WERI-Rb-1 (cell line): ENCODE results near the gene CPEB3.

Source experiments
- DNase-seq: peaks from one replicate; pipeline ENCODE4 v3.0.0-alpha.2; 2020
- H3K27ac ChIP-seq: fragments of 250-450 bp; sonication (Bioruptor Pico); 2 replicates; pipeline ENCODE4 v1.5.1; 2020; ENCODE audit warnings: mild to moderate bottlenecking, moderate library complexity
- H3K27me3 ChIP-seq: fragments of 250-450 bp; sonication (Bioruptor Pico); 2 replicates; pipeline ENCODE4 v1.5.1; 2021; ENCODE audit warnings: mild to moderate bottlenecking, low read depth, moderate library complexity; ENCODE audit not compliant: insufficient read depth, severe bottlenecking
- H3K36me3 ChIP-seq: fragments of 250-450 bp; sonication (Bioruptor Pico); 2 replicates; pipeline ENCODE4 v1.5.1; 2020; ENCODE audit warnings: mild to moderate bottlenecking, moderate library complexity
- H3K4me3 ChIP-seq: 2 replicates; pipeline ENCODE4 v1.5.1; 2011; ENCODE audit warnings: low read depth, mild to moderate bottlenecking, control low read depth, low read length
- H3K9me3 ChIP-seq: fragments of 250-450 bp; sonication (Bioruptor Pico); 2 replicates; pipeline ENCODE4 v1.5.1; 2021; ENCODE audit warnings: mild to moderate bottlenecking, moderate library complexity; ENCODE audit not compliant: severe bottlenecking
- TF ChIP-seq, protein P1 (sequence below): IDR thresholded peaks from 2 replicates; pipeline ENCODE4 v1.5.1; 2011; ENCODE audit warnings: low read depth, mild to moderate bottlenecking, control low read depth, inconsistent platforms, low read length

CPEB3 gene

DNA sequence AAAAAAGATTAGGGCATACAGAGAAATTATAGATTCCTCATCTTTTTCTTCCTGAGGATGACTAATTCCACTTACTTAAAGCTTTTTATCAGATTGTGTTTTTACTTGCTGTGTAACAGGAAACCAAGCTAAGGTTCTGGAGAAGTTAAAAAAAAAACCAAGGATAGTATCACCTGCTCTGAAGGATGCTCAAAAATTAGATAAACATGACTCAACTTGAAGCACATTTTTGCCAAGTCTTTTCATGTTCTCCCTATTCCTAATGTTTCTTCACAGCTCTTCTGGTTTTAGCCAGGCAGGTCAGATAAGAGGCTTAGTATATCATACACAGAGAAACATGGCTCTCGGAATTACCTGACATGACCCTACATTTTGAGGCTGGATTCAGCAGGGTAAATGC lies 90.3 kb downstream of the CPEB3 start:
- Histone ChIP-seq H3K36me3 (no peaks in the 10 kb centered on the region), H3K27ac (no peak overlapping the region), H3K9me3 (no peaks in the 10 kb centered on the region), H3K27me3 (no peaks in the 10 kb centered on the region), H3K4me3 (no peak overlapping the region)
- TF ChIP-seq, protein P1, sequence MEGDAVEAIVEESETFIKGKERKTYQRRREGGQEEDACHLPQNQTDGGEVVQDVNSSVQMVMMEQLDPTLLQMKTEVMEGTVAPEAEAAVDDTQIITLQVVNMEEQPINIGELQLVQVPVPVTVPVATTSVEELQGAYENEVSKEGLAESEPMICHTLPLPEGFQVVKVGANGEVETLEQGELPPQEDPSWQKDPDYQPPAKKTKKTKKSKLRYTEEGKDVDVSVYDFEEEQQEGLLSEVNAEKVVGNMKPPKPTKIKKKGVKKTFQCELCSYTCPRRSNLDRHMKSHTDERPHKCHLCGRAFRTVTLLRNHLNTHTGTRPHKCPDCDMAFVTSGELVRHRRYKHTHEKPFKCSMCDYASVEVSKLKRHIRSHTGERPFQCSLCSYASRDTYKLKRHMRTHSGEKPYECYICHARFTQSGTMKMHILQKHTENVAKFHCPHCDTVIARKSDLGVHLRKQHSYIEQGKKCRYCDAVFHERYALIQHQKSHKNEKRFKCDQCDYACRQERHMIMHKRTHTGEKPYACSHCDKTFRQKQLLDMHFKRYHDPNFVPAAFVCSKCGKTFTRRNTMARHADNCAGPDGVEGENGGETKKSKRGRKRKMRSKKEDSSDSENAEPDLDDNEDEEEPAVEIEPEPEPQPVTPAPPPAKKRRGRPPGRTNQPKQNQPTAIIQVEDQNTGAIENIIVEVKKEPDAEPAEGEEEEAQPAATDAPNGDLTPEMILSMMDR: no peak
- no peak for DNase-seq

DNA sequence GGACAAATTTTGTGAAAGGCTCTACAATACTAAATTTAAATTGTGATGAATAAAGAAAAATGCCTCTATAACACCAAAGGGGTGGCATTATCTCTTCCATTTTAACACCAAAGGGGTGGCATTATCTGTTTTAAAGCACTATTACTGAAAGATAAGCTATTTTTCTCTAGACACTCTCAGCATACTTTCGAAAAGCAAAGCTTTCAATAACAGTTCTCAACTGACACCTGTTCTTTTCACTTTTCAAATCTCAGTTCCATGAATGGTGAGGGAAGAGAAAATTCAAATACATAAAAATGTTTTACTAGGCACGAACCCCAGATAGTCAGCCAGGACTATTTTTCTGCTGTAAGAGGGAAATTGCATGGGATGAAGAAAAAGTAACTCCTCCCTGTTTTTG lies 103.8 kb downstream of the CPEB3 start:
- H3K27me3 ChIP-seq: no peaks in the 10 kb centered on the region
- no peak overlapping the region for H3K27ac ChIP-seq
- no peak overlapping the region for H3K4me3 ChIP-seq
- no peak for DNase-seq
- no peaks in the 10 kb centered on the region for H3K9me3 ChIP-seq
- H3K36me3 ChIP-seq: no peaks in the 10 kb centered on the region
- TF ChIP-seq, protein P1: no peak

DNA sequence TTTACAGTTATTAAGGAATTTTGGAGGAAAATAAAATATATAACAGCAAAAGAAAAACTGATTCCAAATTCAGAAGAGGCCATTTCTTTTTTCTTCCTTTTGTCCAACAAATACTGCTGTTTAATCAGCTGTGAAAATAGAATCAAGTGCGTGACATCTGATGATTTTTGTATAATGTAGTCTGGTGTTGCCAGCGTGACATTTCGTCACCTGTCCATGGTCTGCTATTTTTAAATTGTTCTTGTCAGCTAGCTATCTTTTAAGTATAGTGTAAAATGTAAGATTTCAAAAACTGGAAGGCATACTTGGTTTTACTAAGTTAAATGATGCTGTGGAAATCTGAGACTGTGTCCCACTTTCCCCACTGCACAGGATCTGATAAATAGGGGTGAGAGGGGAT lies 105.9 kb downstream of the CPEB3 start:
- no peaks in the 10 kb centered on the region for H3K27me3 ChIP-seq
- TF ChIP-seq, protein P1: no peak
- H3K27ac ChIP-seq: no peak overlapping the region
- DNase-seq: no peak
- no peak overlapping the region for H3K4me3 ChIP-seq
- no peaks in the 10 kb centered on the region for H3K9me3 ChIP-seq
- H3K36me3 ChIP-seq: no peaks in the 10 kb centered on the region

- TF ChIP-seq, protein P1: no peak
- Histone ChIP-seq H3K27me3 (no peaks in the 10 kb centered on the region), H3K9me3 (no peaks in the 10 kb centered on the region), H3K27ac (no peak overlapping the region), H3K4me3 (no peak overlapping the region), H3K36me3 (peaks cover 3% of the 10 kb centered on the region; the same call in 1 of the 2 replicates)
- no peak for DNase-seq
These were observed 107.7 kb downstream of the CPEB3 start for GRCh38 chr10:92183199-92183598.

DNA sequence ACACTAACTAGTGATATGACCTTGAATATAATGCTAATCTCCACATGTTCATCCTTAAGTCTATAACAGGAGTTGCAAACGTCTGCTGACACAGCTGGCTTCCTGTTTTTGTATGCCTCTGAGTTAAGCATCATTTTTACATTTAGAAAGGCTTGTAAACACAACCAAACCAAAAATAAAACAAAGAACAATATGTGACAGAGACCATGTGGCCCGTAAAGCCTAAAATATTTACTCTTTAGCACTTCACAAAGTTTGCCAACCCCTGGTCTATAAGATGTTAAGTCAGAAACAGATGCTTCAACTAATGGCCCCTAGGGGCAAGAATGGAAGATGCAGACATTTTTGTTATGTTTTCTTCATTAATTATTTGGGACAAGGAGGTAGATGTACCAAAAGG lies 109.3 kb downstream of the CPEB3 start:
- TF ChIP-seq, protein P1: no peak

GRCh38 chr10:92180399-92180798 lies 110.5 kb downstream of the CPEB3 start:
- H3K9me3 ChIP-seq: peaks cover 3% of the 10 kb centered on the region
- no peak overlapping the region for H3K4me3 ChIP-seq
- TF ChIP-seq, protein P1: no peak
- peaks cover 3% of the 10 kb centered on the region; the same call in 1 of the 2 replicates for H3K36me3 ChIP-seq
- no peak overlapping the region for H3K27ac ChIP-seq
- no peak for DNase-seq
- no peaks in the 10 kb centered on the region for H3K27me3 ChIP-seq

More for the DNA sequence above, 109.3 kb downstream of the CPEB3 start:
- Histone ChIP-seq H3K9me3 (no peaks in the 10 kb centered on the region), H3K36me3 (peaks cover 3% of the 10 kb centered on the region; the same call in 1 of the 2 replicates), H3K4me3 (no peak overlapping the region), H3K27ac (no peak overlapping the region), H3K27me3 (no peaks in the 10 kb centered on the region)
- DNase-seq: no peak
